COR-L47 (cell line): Measurements from ENCODE around the gene FN1.
A peak's percentile ranks its signal among the peaks of the same experiment; 100 is the strongest.

ENCODE experiments used
- DNase-seq: peaks from one replicate; lab custom pipeline; 2025; lab: John Stamatoyannopoulos, UW

FN1 gene

GRCh38 chr2:215441560-215442400 is 5.9 kb upstream of the FN1 start:
- no peak for DNase-seq

DNA sequence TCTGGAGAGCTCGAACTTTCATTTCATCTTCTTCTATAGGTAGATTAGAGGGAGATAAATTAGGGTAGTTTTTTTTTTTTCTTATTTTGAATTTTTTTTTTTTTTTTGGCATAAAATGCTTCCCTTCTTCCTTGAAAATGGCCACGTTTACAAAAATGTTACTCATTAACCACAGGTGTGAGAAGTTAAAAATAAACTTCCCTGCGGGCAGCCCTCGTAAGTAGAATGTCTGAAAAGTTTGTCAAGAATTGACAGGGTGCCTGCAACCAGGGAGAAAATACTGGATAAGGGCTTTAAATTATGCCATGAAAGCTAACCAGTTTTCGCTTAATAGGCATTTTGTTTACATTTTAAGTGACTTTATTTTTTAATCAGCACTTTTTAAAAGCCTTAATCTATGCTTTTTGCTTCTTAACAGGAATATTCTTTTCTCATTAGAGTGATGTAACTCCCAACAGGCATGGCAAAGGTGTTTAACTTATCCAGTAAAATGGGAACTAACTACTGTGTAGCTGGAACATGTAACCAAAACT is 4.2 kb upstream of the FN1 start:
- DNase-seq: no peak

GRCh38 chr2:215439404-215439803 is 3.5 kb upstream of the FN1 start:
- no peak for DNase-seq

- DNase-seq: no peak
Measured at GRCh38 chr2:215437614-215438013, 1.7 kb upstream of the FN1 start.

DNA sequence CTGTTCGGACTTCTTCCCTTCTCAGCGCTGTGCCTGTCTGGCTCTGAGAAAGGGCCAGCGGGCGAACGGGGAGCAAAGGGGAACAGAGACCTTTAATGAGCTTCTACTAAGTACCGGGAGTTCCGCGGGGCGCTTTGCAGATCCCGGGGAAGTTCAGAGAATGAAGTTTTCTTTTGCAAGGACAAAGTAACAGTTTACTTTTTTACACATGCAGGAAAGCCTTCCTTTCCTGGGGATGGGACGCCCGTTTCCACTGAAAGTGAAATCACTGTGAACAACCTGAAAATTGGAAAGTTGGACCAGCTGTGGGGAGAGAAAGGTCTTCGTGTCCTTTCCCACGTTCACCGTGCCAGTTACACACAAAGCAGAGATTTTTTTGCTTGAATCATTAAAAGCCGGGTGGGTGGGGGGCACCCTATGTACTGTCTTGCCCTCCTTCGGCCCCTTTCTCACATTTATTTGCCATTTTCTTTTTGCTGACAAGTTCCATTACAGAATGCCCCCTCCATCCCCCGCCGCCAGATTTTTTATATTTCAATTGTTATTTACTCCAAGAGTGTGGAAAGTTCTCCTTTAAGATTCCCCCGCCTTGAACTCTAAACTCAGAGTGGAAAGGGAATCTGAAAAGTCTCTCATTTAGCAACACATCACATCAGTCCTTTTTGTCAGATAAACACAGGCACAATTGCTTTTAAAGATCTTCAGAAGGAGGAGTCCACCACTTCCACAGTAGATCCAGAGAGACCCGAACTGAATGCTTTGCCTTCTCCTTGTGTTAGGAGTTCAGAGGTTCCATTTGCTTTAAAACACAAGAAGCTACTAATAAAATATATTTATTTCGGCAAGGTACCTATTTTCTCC is 1.1 kb upstream of the FN1 start:
- no peak for DNase-seq

- no peak for DNase-seq
Measured at GRCh38 chr2:215435280-215435869, 493 bp downstream of the FN1 start.

GRCh38 chr2:215434447-215435279 is 1.2 kb downstream of the FN1 start:
- no peak for DNase-seq

DNA sequence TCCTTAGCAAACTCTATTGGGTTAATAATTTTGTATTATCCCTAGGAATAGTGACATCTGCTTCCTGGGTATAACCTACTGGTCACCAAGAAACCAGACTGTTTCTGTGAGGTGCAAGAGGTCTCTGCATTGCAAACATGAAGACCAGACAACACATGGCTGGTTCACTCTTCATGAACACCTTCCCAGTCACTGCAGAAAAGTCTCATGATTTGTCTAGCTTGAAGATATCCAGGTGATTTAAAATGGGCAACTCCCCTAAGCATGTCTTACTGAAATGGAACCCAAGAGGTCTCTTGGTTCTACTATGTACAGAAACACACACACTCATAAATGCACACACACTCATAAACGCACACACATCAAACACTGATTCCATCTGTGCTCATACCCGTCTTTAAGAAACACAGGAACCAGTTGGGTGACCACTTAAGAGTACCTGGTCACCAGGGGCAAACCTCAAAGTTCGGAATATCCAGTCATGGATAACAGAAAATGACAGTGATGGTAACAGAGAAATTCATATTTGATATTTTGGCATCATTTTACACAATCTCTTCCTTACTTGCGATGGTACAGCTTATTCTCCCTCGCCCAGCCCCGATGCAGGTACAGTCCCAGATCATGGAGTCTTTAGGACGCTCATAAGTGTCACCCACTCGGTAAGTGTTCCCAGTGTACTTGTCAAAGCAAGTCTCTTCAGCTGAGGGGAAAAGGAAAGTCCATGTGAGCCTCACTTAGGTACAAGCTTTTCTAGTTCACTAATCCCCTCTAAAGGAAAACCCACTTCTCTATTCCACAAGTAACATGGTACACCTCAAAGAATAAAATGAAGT is 2.9 kb downstream of the FN1 start:
- DNase-seq: no peak

- no peak for DNase-seq
Measured at GRCh38 chr2:215431778-215432758, 3.8 kb downstream of the FN1 start.

GRCh38 chr2:215431290-215431689 is 4.6 kb downstream of the FN1 start:
- no peak for DNase-seq

DNA sequence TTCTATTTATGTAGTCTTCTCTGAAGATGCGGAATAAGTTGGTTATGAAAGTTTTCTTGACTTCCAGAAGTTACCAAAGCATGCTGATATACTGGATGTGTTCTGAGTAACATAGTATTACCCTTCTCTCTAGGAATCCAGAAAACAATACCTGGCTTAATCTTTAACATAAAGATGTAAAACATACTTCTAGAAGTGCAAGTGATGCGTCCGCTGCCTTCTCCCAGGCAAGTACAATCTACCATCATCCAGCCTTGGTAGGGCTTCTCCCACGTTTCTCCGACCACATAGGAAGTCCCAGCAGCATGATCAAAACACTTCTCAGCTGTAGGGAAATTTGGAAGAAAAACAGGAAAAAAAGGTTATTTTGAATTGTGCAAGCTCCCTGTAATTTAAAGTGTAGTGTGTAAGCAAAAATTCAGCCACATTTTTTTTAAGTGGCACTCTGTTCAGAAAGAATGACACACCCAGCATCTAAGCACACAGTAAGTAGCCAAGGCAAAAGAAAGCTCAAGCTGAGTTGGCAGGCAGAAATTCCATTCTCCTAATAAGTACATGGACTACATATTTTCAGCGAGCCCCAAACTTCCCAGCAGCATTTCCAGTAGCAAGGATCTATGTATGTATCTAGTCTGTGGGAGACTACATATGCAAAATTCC is 5.2 kb downstream of the FN1 start:
- DNase-seq: no peak

DNA sequence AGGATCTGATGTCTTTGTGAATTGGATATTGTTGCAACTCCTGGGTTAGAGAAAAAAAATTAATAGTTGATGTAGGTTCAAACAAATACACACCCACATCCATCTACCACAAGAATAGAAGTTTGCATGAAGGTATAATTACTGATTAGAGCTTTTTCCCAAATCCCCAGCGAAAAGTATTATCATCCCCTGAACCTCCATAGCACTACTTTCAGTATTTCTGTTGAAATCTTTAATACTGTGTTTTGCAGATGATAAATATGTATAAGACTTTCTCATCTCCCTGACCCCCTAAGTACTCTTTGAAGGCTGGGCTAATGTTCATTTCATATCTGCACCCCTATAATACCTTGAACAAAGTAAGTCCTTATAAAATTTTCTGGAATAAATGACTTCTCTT is 6.4 kb downstream of the FN1 start:
- DNase-seq: no peak

DNA sequence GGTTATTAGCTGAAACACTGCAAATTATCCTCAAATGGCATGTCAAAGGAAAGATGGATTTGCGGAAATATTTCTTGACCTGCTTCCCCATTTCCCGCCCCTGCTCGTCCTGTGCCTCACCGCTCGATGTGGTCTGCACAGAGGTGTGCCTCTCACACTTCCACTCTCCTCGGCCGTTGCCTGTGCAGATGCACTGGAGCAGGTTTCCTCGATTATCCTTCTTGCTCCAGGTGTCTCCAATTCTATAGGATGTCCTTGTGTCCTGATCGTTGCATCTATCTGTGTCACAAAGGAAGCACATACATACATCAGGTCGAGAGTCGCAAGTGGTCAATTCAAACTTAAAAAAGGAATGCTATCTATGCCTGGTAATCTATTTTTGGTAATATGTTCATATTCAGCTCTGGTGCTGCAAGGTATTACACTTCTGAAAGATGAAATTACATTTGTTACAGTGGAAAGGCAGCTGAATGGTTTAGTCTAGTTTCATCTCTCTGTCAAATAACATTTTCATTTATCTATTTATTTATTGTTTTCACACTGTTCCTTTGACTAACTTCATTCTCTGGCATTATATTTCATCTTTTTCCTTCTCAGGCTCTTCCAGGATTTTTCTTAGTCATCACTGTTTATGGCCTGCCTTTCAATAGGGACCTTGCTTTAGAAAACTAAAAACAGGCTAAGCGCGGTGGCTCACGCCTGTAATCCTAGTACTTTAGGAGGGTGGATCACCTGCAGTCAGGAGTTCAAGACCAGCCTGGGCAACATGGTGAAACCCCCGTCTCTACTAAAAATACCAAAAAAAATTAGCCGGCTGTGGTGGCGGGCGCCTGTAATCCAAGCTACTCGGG is 7.6 kb downstream of the FN1 start:
- no peak for DNase-seq

- DNase-seq: no peak
Measured at GRCh38 chr2:215427585-215427984, 8.3 kb downstream of the FN1 start.

GRCh38 chr2:215425021-215425782 is 10.7 kb downstream of the FN1 start:
- peak; percentile 86 for DNase-seq

- DNase-seq: no peak
Measured at GRCh38 chr2:215423928-215424540, 11.8 kb downstream of the FN1 start.

GRCh38 chr2:215423234-215423633 is 12.6 kb downstream of the FN1 start:
- no peak for DNase-seq
